GM21360 (cell line): ENCODE results near the gene TECPR2.
"Not testable (repeated sequence)": the region's sequence is repeated elsewhere in the genome, so short reads cannot be mapped to it uniquely, and the experiment has no call there.

Source experiments
- ATAC-seq: cut with Tn5 transposase; IDR thresholded peaks from one replicate; pipeline ENCODE4 v1.9.1; 2021; ENCODE audit warnings: mild to moderate bottlenecking, moderate library complexity; ENCODE audit not compliant: unreplicated experiment

The TECPR2 gene

GRCh38 chr14:102545461-102546265 is 182.9 kb downstream of the TECPR2 start:
- ATAC-seq, result no peak

- no peak for ATAC-seq
Observed at GRCh38 chr14:102548616-102549240, 186.0 kb downstream of the TECPR2 start.

- not testable (repeated sequence) for ATAC-seq
Observed at GRCh38 chr14:102550927-102551401, 188.2 kb downstream of the TECPR2 start.
